Trophoblast cell (in vitro differentiated cells and primary cell): ENCODE data around the gene FCF1.

Experiments
- DNase-seq, 2 donors: peaks; one replicate each; pipeline ENCODE4 v3.0.0-alpha.2; 2016
- H2AFZ ChIP-seq: 2 replicates; pipeline ENCODE4 v1.6.1; 2013; ENCODE audit warnings: low read length, moderate library complexity, mild to moderate bottlenecking; ENCODE audit not compliant: insufficient read depth, poor library complexity
- H2AK5ac ChIP-seq: 2 replicates; pipeline ENCODE4 v1.6.1; 2013; ENCODE audit warnings: mild to moderate bottlenecking, low read length
- H2BK120ac ChIP-seq: 2 replicates; pipeline ENCODE4 v1.6.1; 2013; ENCODE audit warnings: low read length, mild to moderate bottlenecking, moderate library complexity; ENCODE audit not compliant: insufficient read depth, poor library complexity
- H2BK12ac ChIP-seq: 2 replicates; pipeline ENCODE4 v1.6.1; 2013; ENCODE audit warnings: mild to moderate bottlenecking, low read length, moderate library complexity
- H2BK5ac ChIP-seq: 2 replicates; pipeline ENCODE4 v1.6.1; 2013; ENCODE audit warnings: low read length, low read depth, moderate library complexity, mild to moderate bottlenecking; ENCODE audit not compliant: poor library complexity
- H3K14ac ChIP-seq: 2 replicates; pipeline ENCODE4 v1.6.1; 2013; ENCODE audit warnings: mild to moderate bottlenecking, low read length
- H3K18ac ChIP-seq: 2 replicates; pipeline ENCODE4 v1.6.1; 2013; ENCODE audit warnings: mild to moderate bottlenecking, low read length
- H3K23ac ChIP-seq: 2 replicates; pipeline ENCODE4 v1.6.1; 2013; ENCODE audit warnings: low read length
- H3K27ac ChIP-seq: 2 replicates; pipeline ENCODE4 v1.5.1; 2013; ENCODE audit warnings: low read depth, mild to moderate bottlenecking, inconsistent platforms, low read length, moderate library complexity
- H3K27me3 ChIP-seq: 2 replicates; pipeline ENCODE4 v1.6.1; 2013; ENCODE audit warnings: inconsistent platforms, mild to moderate bottlenecking, low read length, moderate library complexity; ENCODE audit not compliant: insufficient read depth
- H3K36me3 ChIP-seq, 2 experiments: 1 replicate in 1 of 2; 2 replicates in 1 of 2; pipeline ENCODE4 v1.6.1; 2013; ENCODE audit warnings: low read length in 2 of 2, mild to moderate bottlenecking in 2 of 2, moderate library complexity in 1 of 2; ENCODE audit not compliant: insufficient read depth in 2 of 2, control insufficient read depth in 1 of 2
- H3K4ac ChIP-seq: 2 replicates; pipeline ENCODE4 v1.6.1; 2013; ENCODE audit warnings: low read depth, mild to moderate bottlenecking, low read length, moderate library complexity
- H3K4me1 ChIP-seq, 2 experiments: 1 replicate in 1 of 2; 2 replicates in 1 of 2; pipeline ENCODE4 v1.6.1; 2013; ENCODE audit warnings: low read length in 2 of 2, mild to moderate bottlenecking in 2 of 2, moderate library complexity in 1 of 2; ENCODE audit not compliant: insufficient read depth in 2 of 2, control insufficient read depth in 1 of 2
- H3K4me2 ChIP-seq: 2 replicates; pipeline ENCODE4 v1.6.1; 2013; ENCODE audit warnings: inconsistent platforms, mild to moderate bottlenecking, low read length, moderate library complexity
- H3K4me3 ChIP-seq: 2 replicates; pipeline ENCODE4 v1.5.1; 2013; ENCODE audit warnings: mild to moderate bottlenecking, low read depth, low read length, inconsistent platforms
- H3K79me1 ChIP-seq: one replicate; pipeline ENCODE4 v1.6.1; 2013; ENCODE audit warnings: low read length
- H3K79me2 ChIP-seq: 2 replicates; pipeline ENCODE4 v1.6.1; 2013; ENCODE audit warnings: low read length, mild to moderate bottlenecking; ENCODE audit not compliant: control insufficient read depth, insufficient read depth, poor library complexity
- H3K9ac ChIP-seq: 2 replicates; pipeline ENCODE4 v1.6.1; 2013; ENCODE audit warnings: mild to moderate bottlenecking, low read length
- H3K9me3 ChIP-seq: 2 replicates; pipeline ENCODE4 v1.6.1; 2013; ENCODE audit warnings: low read depth, mild to moderate bottlenecking, control low read depth, inconsistent platforms, low read length; ENCODE audit not compliant: insufficient read depth
- H4K12ac ChIP-seq: 2 replicates; pipeline ENCODE4 v1.6.1; 2013; ENCODE audit warnings: low read depth, mild to moderate bottlenecking, low read length, moderate library complexity
- H4K8ac ChIP-seq: 2 replicates; pipeline ENCODE4 v1.6.1; 2013; ENCODE audit warnings: low read depth, mild to moderate bottlenecking, low read length, moderate library complexity
- H4K91ac ChIP-seq: one replicate; pipeline ENCODE4 v1.6.1; 2013; ENCODE audit warnings: low read depth, mild to moderate bottlenecking, low read length, moderate library complexity
- WGBS: extraction: QIAGEN DNeasy Blood & Tissue Kit; methylation state at CpG from one replicate; pipeline ENCODE4 v1.1.7; 2013; ENCODE audit warnings: missing lambda C conversion rate; ENCODE audit not compliant: insufficient read length, insufficient coverage; ENCODE audit errors: extremely low coverage; 5-methylcytosine and 5-hydroxymethylcytosine counted together

Gene FCF1

GRCh38 chr14:74762917-74763802 lies 50.2 kb downstream of the FCF1 start, which contains the start of gene YLPM1:
TSS of gene YLPM1 (plus strand) at chr14:74763316. CDS start at chr14:74763490, 174 bp downstream.
- H3K23ac ChIP-seq, result no peak within 1 kb of the TSS
- H4K12ac ChIP-seq, result peak within 1 kb of the TSS; percentile 95
- H4K8ac ChIP-seq, result peak within 1 kb of the TSS; percentile 94
- H3K27ac ChIP-seq, result peak within 1 kb of the TSS; percentile 63
- peak within 1 kb of the TSS; percentile 97 for H2AFZ ChIP-seq
- H4K91ac ChIP-seq, result peak within 1 kb of the TSS; percentile 87
- H2AK5ac ChIP-seq, result peak within 1 kb of the TSS; percentile 36
- H3K79me1 ChIP-seq, result peaks cover 7% of the 10 kb centered on the region
- H3K36me3 ChIP-seq, result no peaks in the 10 kb centered on the region
- peak within 1 kb of the TSS; percentile 91 for H3K14ac ChIP-seq
- peak within 1 kb of the TSS; percentile 85 for H3K9ac ChIP-seq
- peak within 1 kb of the TSS; percentile 8 for H3K4ac ChIP-seq
- H3K79me2 ChIP-seq, result peaks cover 9% of the 10 kb centered on the region
- H2BK5ac ChIP-seq, result peak within 1 kb of the TSS; percentile 65
- peak within 1 kb of the TSS; percentile 90 for H3K18ac ChIP-seq
- peak within 1 kb of the TSS; percentile 90 for H3K4me3 ChIP-seq
- H3K9me3 ChIP-seq, result no peaks in the 10 kb centered on the region
- H3K4me1 ChIP-seq, result no peaks in the 10 kb centered on the region
- peak within 1 kb of the TSS; percentile 86 for H3K4me2 ChIP-seq
- no peak within 1 kb of the TSS for H2BK12ac ChIP-seq
- no peaks in the 10 kb centered on the region for H3K27me3 ChIP-seq
- no CpG with 5 or more reads among the region's 76 CpGs for WGBS
- peak within 1 kb of the TSS; percentile 30 for H2BK120ac ChIP-seq
- DNase-seq, result peak; percentile 93 to 99

- Histone ChIP-seq H3K18ac (peak overlapping the region; percentile 90), H3K79me1 (peaks cover 7% of the 10 kb centered on the region), H3K79me2 (peaks cover 9% of the 10 kb centered on the region), H3K36me3 (no peaks in the 10 kb centered on the region), H3K9me3 (no peaks in the 10 kb centered on the region), H3K27me3 (no peaks in the 10 kb centered on the region), H4K91ac (peak overlapping the region; percentile 87), H2AFZ (peak overlapping the region; percentile 97), H4K8ac (peak overlapping the region; percentile 94), H3K4ac (peak overlapping the region; percentile 8), H4K12ac (peak overlapping the region; percentile 95), H2AK5ac (peak overlapping the region; percentile 36), H3K4me3 (peak overlapping the region; percentile 90), H2BK120ac (peak overlapping the region; percentile 30), H3K27ac (no peak overlapping the region), H2BK5ac (peak overlapping the region; percentile 65), H3K23ac (no peak overlapping the region), H3K14ac (peak overlapping the region; percentile 91), H2BK12ac (no peak overlapping the region), H3K4me2 (peak overlapping the region; percentile 86), H3K9ac (peak overlapping the region; percentile 85), H3K4me1 (no peaks in the 10 kb centered on the region)
- DNase-seq, result peak; percentile 20 to 41
- WGBS, result no CpG with 5 or more reads among the region's 19 CpGs
Observed at GRCh38 chr14:74763803-74764531, 51.0 kb downstream of the FCF1 start.

GRCh38 chr14:74765721-74766120 lies 52.8 kb downstream of the FCF1 start:
- Histone ChIP-seq H3K4ac (peak overlapping the region; percentile 12), H3K18ac (no peak overlapping the region), H4K12ac (no peak overlapping the region), H3K79me1 (peaks cover 7% of the 10 kb centered on the region), H4K91ac (no peak overlapping the region), H3K4me1 (no peaks in the 10 kb centered on the region), H2AK5ac (no peak overlapping the region), H3K79me2 (peaks cover 9% of the 10 kb centered on the region), H2BK5ac (no peak overlapping the region), H3K9ac (no peak overlapping the region), H3K14ac (no peak overlapping the region), H2BK120ac (no peak overlapping the region), H2AFZ (no peak overlapping the region), H3K36me3 (no peaks in the 10 kb centered on the region), H3K27ac (no peak overlapping the region), H3K27me3 (no peaks in the 10 kb centered on the region), H3K4me2 (peak overlapping the region; percentile 50), H3K4me3 (no peak overlapping the region), H2BK12ac (no peak overlapping the region), H4K8ac (no peak overlapping the region), H3K9me3 (no peaks in the 10 kb centered on the region), H3K23ac (no peak overlapping the region)
- DNase-seq, result no peak

GRCh38 chr14:74771399-74771798 lies 58.5 kb downstream of the FCF1 start:
- H3K9me3 ChIP-seq, result no peaks in the 10 kb centered on the region

More at GRCh38 chr14:74771399-74771798, 58.5 kb downstream of the FCF1 start:
- no peaks in the 10 kb centered on the region for H3K4me1 ChIP-seq
- H2AFZ ChIP-seq, result no peak overlapping the region
- no peaks in the 10 kb centered on the region for H3K79me1 ChIP-seq
- H2BK12ac ChIP-seq, result no peak overlapping the region
- H3K18ac ChIP-seq, result no peak overlapping the region
- peaks cover 2 to 4% of the 10 kb centered on the region in 2 experiments for H3K36me3 ChIP-seq
- no peak overlapping the region for H4K12ac ChIP-seq
- H2AK5ac ChIP-seq, result no peak overlapping the region
- no peak overlapping the region for H4K91ac ChIP-seq
- no CpG with 5 or more reads among the region's 5 CpGs for WGBS
- H4K8ac ChIP-seq, result no peak overlapping the region
- H3K4me2 ChIP-seq, result no peak overlapping the region
- H3K4me3 ChIP-seq, result no peak overlapping the region
- H3K14ac ChIP-seq, result no peak overlapping the region
- no peaks in the 10 kb centered on the region for H3K79me2 ChIP-seq
- no peaks in the 10 kb centered on the region for H3K27me3 ChIP-seq
- no peak for DNase-seq
- H3K4ac ChIP-seq, result no peak overlapping the region
- H3K27ac ChIP-seq, result no peak overlapping the region
- no peak overlapping the region for H2BK120ac ChIP-seq
- no peak overlapping the region for H3K9ac ChIP-seq
- H2BK5ac ChIP-seq, result no peak overlapping the region
- H3K23ac ChIP-seq, result no peak overlapping the region
